K562 (cell line): ENCODE data around the gene CNGB1. TPM values are rescaled to one million over a fixed set of nuclear protein-coding genes. Genes with fewer than 3 reads are reported as not detected.

Source experiments
- ATAC-seq: fragments of 200-7000 bp; cut with Tn5 transposase; 3 replicates; pipeline ENCODE4 v1.9.1; 2020; ENCODE audit warnings: moderate library complexity
- BruUV-seq: library from RNA; stranded (reverse); fragments of 400-500 nt; replicated peaks from 2 replicates; lab custom pipeline; 2021; lab: Mats Ljungman, UMichigan
- CTCF ChIA-PET: fragments of 300-600 bp; formaldehyde crosslinking; extraction: SDS; loops from one replicate; lab custom pipeline; 2021; ENCODE audit warnings: low intra/inter-chr PET ratio; lab: Yijun Ruan, JAX
- POLR2A ChIA-PET: fragments of 300-600, 350-650 bp; sonication (Branson Sonifier 250); formaldehyde crosslinking; extraction: SDS; loops from one replicate; lab custom pipeline; 2021; ENCODE audit warnings: antibody characterized with exemption, inconsistent platforms; lab: Yijun Ruan, JAX
- DNase-seq, 4 experiments: peaks; one replicate each; pipeline versions ENCODE4 v3.0.0 to v3.0.0-alpha.2; 2011 to 2018; ENCODE audit warnings: low spot score in 3 of 4, mixed read lengths in 3 of 4; ENCODE audit errors: extremely low read depth in 1 of 4
- FAIRE-seq: peaks from 2 replicates; lab custom pipeline; 2011; peaks lifted over from hg19 to GRCh38; lab: Jason Lieb, UNC
- H2AFZ ChIP-seq: 2 replicates; pipeline ENCODE4 v1.6.0; 2011; ENCODE audit warnings: low read depth, low read length, control low read depth, inconsistent platforms
- H3K27ac ChIP-seq: fragments of 200-600 bp; 3 replicates; pipeline ENCODE4 v1.8.0; 2011; ENCODE audit warnings: low read depth, mild to moderate bottlenecking, control low read depth, inconsistent platforms, low read length, moderate library complexity, mixed read lengths; ENCODE audit errors: extremely low read depth
- H3K27me3 ChIP-seq, 2 experiments: fragments of 300-600 bp in 1 of 2; 2 replicates in 1 of 2; 3 replicates in 1 of 2; pipeline versions ENCODE4 v1.6.0 to v1.8.0; 2011; ENCODE audit warnings: inconsistent platforms in 2 of 2, low read length in 2 of 2, mild to moderate bottlenecking in 1 of 2, mixed read lengths in 1 of 2, moderate library complexity in 1 of 2; ENCODE audit not compliant: control insufficient read depth in 2 of 2, insufficient read depth in 2 of 2
- H3K36me3 ChIP-seq: fragments of 300-600 bp; 3 replicates; pipeline ENCODE4 v1.8.0; 2011; ENCODE audit warnings: mild to moderate bottlenecking, low read length, inconsistent platforms; ENCODE audit not compliant: control insufficient read depth, insufficient read depth
- H3K4me1 ChIP-seq, 2 experiments: fragments of 200-600 bp in 1 of 2; replicated peaks in 1 of 2; 2 replicates in 1 of 2; 3 replicates in 1 of 2; pipeline versions ENCODE4 v1.5.1 to v1.8.0; 2011; ENCODE audit warnings: inconsistent platforms in 2 of 2, low read length in 2 of 2, mild to moderate bottlenecking in 1 of 2, mixed read lengths in 1 of 2, moderate library complexity in 1 of 2; ENCODE audit not compliant: control insufficient read depth in 2 of 2, insufficient read depth in 2 of 2
- H3K4me2 ChIP-seq: 2 replicates; pipeline ENCODE4 v1.6.1; 2011; ENCODE audit warnings: low read length, control low read depth, inconsistent platforms, mixed read lengths; ENCODE audit not compliant: insufficient read depth
- H3K4me3 ChIP-seq: fragments of 200-600 bp; sonication (generic), shearing (Covaris generic); 2 replicates; pipeline ENCODE4 v1.5.1; 2016; ENCODE audit warnings: control low read depth, inconsistent platforms
- H3K79me2 ChIP-seq: fragments of 200-600 bp; 3 replicates; pipeline ENCODE4 v1.8.0; 2011; ENCODE audit warnings: low read length, inconsistent platforms; ENCODE audit not compliant: control insufficient read depth, insufficient read depth
- H3K9ac ChIP-seq, 2 experiments: 2 replicates each; pipeline versions ENCODE4 v1.6.0 to v1.6.1; 2011; ENCODE audit warnings: low read depth in 2 of 2, low read length in 2 of 2, control low read depth in 1 of 2, inconsistent platforms in 1 of 2, mild to moderate bottlenecking in 1 of 2, mixed read lengths in 1 of 2; ENCODE audit not compliant: insufficient read depth in 1 of 2
- H3K9me1 ChIP-seq: one replicate; pipeline ENCODE4 v1.6.0; 2011; ENCODE audit warnings: inconsistent platforms, mild to moderate bottlenecking, low read length, moderate library complexity; ENCODE audit not compliant: control insufficient read depth, insufficient read depth
- H3K9me3 ChIP-seq: replicated peaks from 2 replicates; pipeline ENCODE4 v1.5.1; 2011; ENCODE audit warnings: low read depth, low read length, inconsistent platforms; ENCODE audit not compliant: control insufficient read depth, insufficient read depth
- H4K20me1 ChIP-seq: replicated peaks from 2 replicates; pipeline ENCODE4 v1.6.1; 2011; ENCODE audit warnings: low read length, inconsistent platforms, mixed read lengths; ENCODE audit not compliant: control insufficient read depth, insufficient read depth
- DDX20 ChIP-seq: fragments of 450-650 bp; IDR thresholded peaks from 2 replicates; pipeline ENCODE4 v1.6.1; 2016; ENCODE audit warnings: missing genetic modification characterization, low read depth, mild to moderate bottlenecking, missing compliant biosample characterization, moderate library complexity
- ERF ChIP-seq: fragments of 450-650 bp; formaldehyde crosslinking; IDR thresholded peaks from 2 replicates; pipeline ENCODE4 v1.4.0; 2020; ENCODE audit warnings: mild to moderate bottlenecking, mixed read lengths
- HOXB6 ChIP-seq: fragments of 250-450 bp; sonication (Bioruptor Pico); IDR thresholded peaks from 2 replicates; pipeline ENCODE4 v1.5.1; 2022; ENCODE audit warnings: mild to moderate bottlenecking, borderline replicate concordance
- IRF9 ChIP-seq: fragments of 450-650 bp; IDR thresholded peaks from 2 replicates; pipeline ENCODE4 v1.6.1; 2016; ENCODE audit warnings: missing biosample characterization, missing genetic modification characterization
- MCM7 ChIP-seq, 2 experiments: fragments of 450-650 bp; IDR thresholded peaks; 2 replicates each; pipeline ENCODE4 v1.6.1; 2016 to 2018
- MED1 ChIP-seq: sonication (generic); formaldehyde crosslinking; IDR thresholded peaks from 2 replicates; pipeline ENCODE4 v1.8.1; 2023; ENCODE audit warnings: missing genetic modification reagents, borderline replicate concordance
- POLR2B ChIP-seq: fragments of 450-650 bp; IDR thresholded peaks from 2 replicates; pipeline ENCODE4 v1.6.1; 2018; ENCODE audit warnings: low read depth; ENCODE audit not compliant: partially characterized antibody
- REST ChIP-seq, 2 experiments: fragments of 450-650 bp; formaldehyde crosslinking in 1 of 2; IDR thresholded peaks; 2 replicates each; pipeline versions ENCODE4 v1.4.0 to v1.6.1; 2014 to 2020; ENCODE audit warnings: mild to moderate bottlenecking in 2 of 2, borderline replicate concordance in 1 of 2, low read depth in 1 of 2
- RHOXF2B ChIP-seq: fragments of 250-450 bp; sonication (Bioruptor Pico); conservative IDR thresholded peaks from 2 replicates; pipeline ENCODE4 v1.5.1; 2021
- ZKSCAN1 ChIP-seq: fragments of 150-350 bp; IDR thresholded peaks from 2 replicates; pipeline ENCODE4 v1.6.1; 2016; ENCODE audit warnings: low read depth, low read length
- ZNF134 ChIP-seq: fragments of 250-450 bp; sonication (Bioruptor Pico); conservative IDR thresholded peaks from 2 replicates; pipeline ENCODE4 v1.4.0; 2020
- ZNF217 ChIP-seq: sonication (generic); formaldehyde crosslinking; IDR thresholded peaks from 2 replicates; pipeline ENCODE4 v1.8.0; 2022; ENCODE audit warnings: mild to moderate bottlenecking, missing genetic modification reagents
- ZNF408 ChIP-seq: fragments of 250-450 bp; sonication (Bioruptor Pico); IDR thresholded peaks from 2 replicates; pipeline ENCODE4 v1.4.0; 2020; ENCODE audit warnings: low read depth, mild to moderate bottlenecking, moderate library complexity
- ZNF668 ChIP-seq: fragments of 250-450 bp; sonication (Bioruptor Pico); IDR thresholded peaks from 2 replicates; pipeline ENCODE4 v1.8.0; 2022; ENCODE audit warnings: mild to moderate bottlenecking, inconsistent platforms
- ZNF707 ChIP-seq: fragments of 250-450 bp; sonication (Bioruptor Pico); conservative IDR thresholded peaks from 2 replicates; pipeline ENCODE4 v1.8.0; 2022; ENCODE audit warnings: inconsistent platforms, mild to moderate bottlenecking, moderate library complexity
- WGBS: fragments of 100-300 bp; shearing (Covaris generic); methylation state at CpG from one replicate; pipeline ENCODE4 v1.1.6; 2016; ENCODE audit warnings: low coverage, mixed read lengths; ENCODE audit not compliant: insufficient coverage; ENCODE audit errors: missing lambda C conversion rate; 5-methylcytosine and 5-hydroxymethylcytosine counted together
- in situ Hi-C: fragments of 300-500 bp; cut with MboI; formaldehyde crosslinking; loops from 4 replicates; pipeline ENCODE4 v1.15.0; 2018; ENCODE audit warnings: inconsistent platforms, mixed read lengths
- intact Hi-C: fragments of 100-400 bp; cut with micrococcal nuclease; formaldehyde crosslinking; loops from 2 replicates; pipeline ENCODE4 v1.14.2; 2022
- polyA plus RNA-seq, 8 experiments: library from polyadenylated mRNA; depleted of rRNA in 4 of 8; stranded (reverse) in 5 of 8; unstranded in 3 of 8; fragments of >200 nt; fragmentation: Nextera tagmentation in 2 of 8; fragmentation: Illumina TruSeq in 1 of 8; extraction: Ambion mirVana in 2 of 8; extraction: Trizol in 1 of 8; gene quantifications; 2 replicates each; pipeline versions ENCODE4 v1.2.1 to v1.2.3, GENCODE V29; 2011 to 2014; ENCODE audit warnings: inconsistent platforms in 1 of 8, missing spikeins in 1 of 8
- total RNA-seq, 7 experiments: library from RNA; depleted of rRNA in 6 of 7; stranded (reverse); fragments of >200 nt in 6 of 7; fragmentation: Illumina TruSeq in 2 of 7; extraction: Trizol in 2 of 7; gene quantifications; 2 replicates each; pipeline versions ENCODE4 v1.2.1 to v1.2.3, GENCODE V29; 2011 to 2021; ENCODE audit warnings: low replicate concordance in 1 of 7

Gene CNGB1
- total and polyA plus RNA-seq, 9 of the 15 experiments (the other 6 are each of a cell fraction or from before 2014, with no cell fraction given) = not detected

- no peak overlapping the region for H2AFZ ChIP-seq
- H4K20me1 ChIP-seq = no peaks in the 10 kb centered on the region
- no peaks in the 10 kb centered on the region for H3K9me1 ChIP-seq
- no peaks in the 10 kb centered on the region for H3K36me3 ChIP-seq
- FAIRE-seq (no peak), DNase-seq (no peak)
- CTCF ChIA-PET = no interaction called here
- H3K79me2 ChIP-seq = no peaks in the 10 kb centered on the region
- 28% methylated on average over 2 of the region's 2 CpGs for WGBS
- TF ChIP-seq HOXB6 (CRISPR knock-in tag) = no peak
- TF ChIP-seq MED1 (CRISPR knock-in tag) = no peak
- no peak for TF ChIP-seq POLR2B
- TF ChIP-seq ZNF707 (CRISPR knock-in tag) = no peak
- no peak for TF ChIP-seq ZNF408 (CRISPR knock-in tag)
- TF ChIP-seq DDX20 (tag) = no peak
- no peak for TF ChIP-seq ZNF668 (CRISPR knock-in tag)
- TF ChIP-seq REST (IDR thresholded peaks at IDR 0.05; ENCODE audit: borderline replicate concordance) = no peak
- no peak for TF ChIP-seq REST (CRISPR knock-in tag; IDR thresholded peaks at IDR 0.05; ENCODE audit: low read depth)
- TF ChIP-seq RHOXF2B = no peak
- TF ChIP-seq ZKSCAN1 = no peak
- no peak for TF ChIP-seq ZNF217 (CRISPR knock-in tag)
- TF ChIP-seq ERF (CRISPR knock-in tag) = no peak
- TF ChIP-seq ZNF134 (CRISPR knock-in tag) = no peak
- TF ChIP-seq MCM7 (IDR thresholded peaks at IDR 0.05) = no peak
- TF ChIP-seq IRF9 (tag) = no peak
- TF ChIP-seq, all 486 proteins: peak for 0
- Histone ChIP-seq H3K4me3 (no peak overlapping the region), H3K9me3 (no peaks in the 10 kb centered on the region), H3K4me1 (0 out of 5 replicates have a peak, but pooled peaks cover 0 to 3% of the 10 kb centered on the region in 2 experiments), H3K4me2 (no peak overlapping the region), H3K27ac (no peak overlapping the region), H3K27me3 (peaks cover 22 to 48% of the 10 kb centered on the region in 2 experiments), H3K9ac (no peak overlapping the region)
- in situ Hi-C loops (no loop called here), intact Hi-C loops (no loop called here)
- POLR2A ChIA-PET = no interaction called here
- no TSS peak for BruUV-seq
- ATAC-seq = no peak
These were observed 47.1 kb downstream of the CNGB1 start for GRCh38 chr16:57923841-57924240.
